Prostate gland (tissue), 2 donors: Measurements from ENCODE around the gene GFRAL.

Experiments
- CTCF ChIP-seq, 4 experiments: fragments of 200-600 bp in 2 of 4; fragments of 450-650 bp in 2 of 4; sonication (generic) in 2 of 4; IDR thresholded peaks; 1 replicate in 3 of 4; 2 replicates in 1 of 4; pipeline ENCODE4 v1.5.1; 2016 to 2019; ENCODE audit warnings: antibody characterized with exemption in 4 of 4, mild to moderate bottlenecking in 2 of 4, moderate library complexity in 2 of 4
- POLR2A ChIP-seq: fragments of 450-650 bp; IDR thresholded peaks from one replicate; pipeline ENCODE4 v1.6.1; 2016; ENCODE audit warnings: antibody characterized with exemption, mild to moderate bottlenecking
- POLR2AphosphoS5 ChIP-seq: sonication (generic); formaldehyde crosslinking; IDR thresholded peaks from one replicate; pipeline ENCODE4 v1.6.1; 2017; ENCODE audit warnings: antibody characterized with exemption

GRCh38 chr6:55437141-55437540 is 109.9 kb downstream of the GFRAL start:
- TF ChIP-seq CTCF (IDR thresholded peaks at IDR 0.05) (no peak), POLR2A (no peak), POLR2AphosphoS5 (no peak)
